Measurements from ENCODE around the gene PAX2. TPM values are rescaled to one million over a fixed set of nuclear protein-coding genes. Genes with fewer than 3 reads are reported as not detected.

PAX2 gene
- total RNA-seq, 2 donors from 2014 or later: 0.16 TPM; not detected in 1

GRCh38 chr10:100811752-100812750 lies 66.7 kb downstream of the PAX2 start:
- ATAC-seq (replicated peaks): no peak
- no peaks in the 10 kb centered on the region for H3K9me3 Mint-ChIP-seq
- no peak overlapping the region for H3K27ac Mint-ChIP-seq
- peaks cover 62% of the 10 kb centered on the region for H3K27me3 Mint-ChIP-seq
- no peak overlapping the region for H3K4me3 Mint-ChIP-seq
- H3K4me1 Mint-ChIP-seq: no peaks in the 10 kb centered on the region
- H3K36me3 Mint-ChIP-seq (ENCODE audit: low read depth): no peaks in the 10 kb centered on the region

- ATAC-seq (replicated peaks): no peak
- Mint-ChIP-seq H3K36me3 (ENCODE audit: low read depth) (no peaks in the 10 kb centered on the region), H3K4me1 (no peaks in the 10 kb centered on the region), H3K4me3 (no peak overlapping the region), H3K27ac (no peak overlapping the region), H3K9me3 (no peaks in the 10 kb centered on the region), H3K27me3 (peaks cover 53% of the 10 kb centered on the region)
These were observed 67.6 kb downstream of the PAX2 start for GRCh38 chr10:100812978-100813377.

- Mint-ChIP-seq H3K9me3 (no peaks in the 10 kb centered on the region), H3K27ac (no peak overlapping the region), H3K4me1 (no peaks in the 10 kb centered on the region), H3K4me3 (no peak overlapping the region), H3K27me3 (peaks cover 44% of the 10 kb centered on the region), H3K36me3 (ENCODE audit: low read depth) (no peaks in the 10 kb centered on the region)
- ATAC-seq (replicated peaks): no peak
These were observed 69.5 kb downstream of the PAX2 start for GRCh38 chr10:100814751-100815474.

- Mint-ChIP-seq H3K27me3 (peaks cover 38% of the 10 kb centered on the region), H3K9me3 (no peaks in the 10 kb centered on the region), H3K27ac (no peak overlapping the region), H3K4me1 (no peaks in the 10 kb centered on the region), H3K4me3 (no peak overlapping the region), H3K36me3 (ENCODE audit: low read depth) (no peaks in the 10 kb centered on the region)
- ATAC-seq (replicated peaks): no peak
These were observed 71.3 kb downstream of the PAX2 start for GRCh38 chr10:100816671-100817070.

GRCh38 chr10:100817268-100817839 lies 72.0 kb downstream of the PAX2 start:
- H3K9me3 Mint-ChIP-seq: no peaks in the 10 kb centered on the region
- H3K27me3 Mint-ChIP-seq: peaks cover 35% of the 10 kb centered on the region
- no peaks in the 10 kb centered on the region for H3K4me1 Mint-ChIP-seq
- no peak for ATAC-seq (replicated peaks)
- no peak overlapping the region for H3K27ac Mint-ChIP-seq
- H3K36me3 Mint-ChIP-seq (ENCODE audit: low read depth): no peaks in the 10 kb centered on the region
- H3K4me3 Mint-ChIP-seq: no peak overlapping the region

GRCh38 chr10:100819424-100819823 lies 74.0 kb downstream of the PAX2 start:
- H3K27me3 Mint-ChIP-seq: peaks cover 40% of the 10 kb centered on the region

GRCh38 chr10:100823194-100823593 lies 77.8 kb downstream of the PAX2 start:
- peaks cover 45% of the 10 kb centered on the region for H3K27me3 Mint-ChIP-seq
- ATAC-seq (replicated peaks): no peak
- H3K9me3 Mint-ChIP-seq: no peaks in the 10 kb centered on the region
- H3K4me1 Mint-ChIP-seq: no peaks in the 10 kb centered on the region
- H3K36me3 Mint-ChIP-seq (ENCODE audit: low read depth): no peaks in the 10 kb centered on the region
- H3K27ac Mint-ChIP-seq: no peak overlapping the region
- H3K4me3 Mint-ChIP-seq: no peak overlapping the region

More at GRCh38 chr10:100819424-100819823, 74.0 kb downstream of the PAX2 start:
- Mint-ChIP-seq H3K4me3 (no peak overlapping the region), H3K9me3 (no peaks in the 10 kb centered on the region), H3K36me3 (ENCODE audit: low read depth) (no peaks in the 10 kb centered on the region), H3K4me1 (no peaks in the 10 kb centered on the region), H3K27ac (no peak overlapping the region)
- ATAC-seq (replicated peaks): no peak

GRCh38 chr10:100824886-100825285 lies 79.5 kb downstream of the PAX2 start:
- H3K27ac Mint-ChIP-seq: no peak overlapping the region
- peaks cover 12% of the 10 kb centered on the region for H3K4me1 Mint-ChIP-seq
- no peak overlapping the region for H3K4me3 Mint-ChIP-seq
- no peak for ATAC-seq (replicated peaks)
- no peaks in the 10 kb centered on the region for H3K9me3 Mint-ChIP-seq
- peaks cover 54% of the 10 kb centered on the region for H3K27me3 Mint-ChIP-seq
- H3K36me3 Mint-ChIP-seq (ENCODE audit: low read depth): peaks cover 8% of the 10 kb centered on the region

- H3K4me1 Mint-ChIP-seq: peaks cover 17% of the 10 kb centered on the region
- ATAC-seq (replicated peaks): no peak
These were observed 80.0 kb downstream of the PAX2 start for GRCh38 chr10:100825325-100825875.

GRCh38 chr10:100826031-100826651 lies 80.8 kb downstream of the PAX2 start:
- H3K9me3 Mint-ChIP-seq: no peaks in the 10 kb centered on the region
- no peak overlapping the region for H3K27ac Mint-ChIP-seq
- H3K36me3 Mint-ChIP-seq (ENCODE audit: low read depth): peaks cover 11% of the 10 kb centered on the region
- peaks cover 20% of the 10 kb centered on the region for H3K4me1 Mint-ChIP-seq
- no peak for ATAC-seq (replicated peaks)
- no peak overlapping the region for H3K4me3 Mint-ChIP-seq
- peaks cover 63% of the 10 kb centered on the region for H3K27me3 Mint-ChIP-seq

More at GRCh38 chr10:100825325-100825875, 80.0 kb downstream of the PAX2 start:
- no peaks in the 10 kb centered on the region for H3K9me3 Mint-ChIP-seq
- peaks cover 11% of the 10 kb centered on the region for H3K36me3 Mint-ChIP-seq (ENCODE audit: low read depth)
- peak overlapping the region; percentile 32 for H3K4me3 Mint-ChIP-seq
- no peak overlapping the region for H3K27ac Mint-ChIP-seq
- H3K27me3 Mint-ChIP-seq: peaks cover 55% of the 10 kb centered on the region

- peaks cover 20% of the 10 kb centered on the region for H3K4me1 Mint-ChIP-seq
- H3K27ac Mint-ChIP-seq: no peak overlapping the region
- H3K4me3 Mint-ChIP-seq: peak overlapping the region; percentile 87
- H3K36me3 Mint-ChIP-seq (ENCODE audit: low read depth): peaks cover 11% of the 10 kb centered on the region
- peaks cover 68% of the 10 kb centered on the region for H3K27me3 Mint-ChIP-seq
- no peaks in the 10 kb centered on the region for H3K9me3 Mint-ChIP-seq
- no peak for ATAC-seq (replicated peaks)
These were observed 81.2 kb downstream of the PAX2 start for GRCh38 chr10:100826661-100826982.

GRCh38 chr10:100826983-100827818 lies 81.8 kb downstream of the PAX2 start:
- ATAC-seq (replicated peaks): peak; percentile 47
- peaks cover 11% of the 10 kb centered on the region for H3K36me3 Mint-ChIP-seq (ENCODE audit: low read depth)

More at GRCh38 chr10:100826983-100827818, 81.8 kb downstream of the PAX2 start:
- Mint-ChIP-seq H3K27ac (no peak overlapping the region), H3K9me3 (no peaks in the 10 kb centered on the region), H3K4me3 (peak overlapping the region; percentile 87), H3K27me3 (peaks cover 73% of the 10 kb centered on the region), H3K4me1 (peaks cover 20% of the 10 kb centered on the region)

Data from activated T-helper 17 cell treated with anti-CD3 and anti-CD28 coated beads, Interleukin-2, amount 50 U/mL, for 72 hours (primary cell).